NOMO-1 (cell line): Measurements from ENCODE around the gene HPDL.
"Not testable (repeated sequence)": the region's sequence is repeated elsewhere in the genome, so short reads cannot be mapped to it uniquely, and the experiment has no call there.

ENCODE experiments used
- DNase-seq, 2 experiments: peaks; one replicate each; lab custom pipeline; 2025; ENCODE audit not compliant: unreplicated experiment in 2 of 2; lab: John Stamatoyannopoulos, UW

The HPDL gene

DNA sequence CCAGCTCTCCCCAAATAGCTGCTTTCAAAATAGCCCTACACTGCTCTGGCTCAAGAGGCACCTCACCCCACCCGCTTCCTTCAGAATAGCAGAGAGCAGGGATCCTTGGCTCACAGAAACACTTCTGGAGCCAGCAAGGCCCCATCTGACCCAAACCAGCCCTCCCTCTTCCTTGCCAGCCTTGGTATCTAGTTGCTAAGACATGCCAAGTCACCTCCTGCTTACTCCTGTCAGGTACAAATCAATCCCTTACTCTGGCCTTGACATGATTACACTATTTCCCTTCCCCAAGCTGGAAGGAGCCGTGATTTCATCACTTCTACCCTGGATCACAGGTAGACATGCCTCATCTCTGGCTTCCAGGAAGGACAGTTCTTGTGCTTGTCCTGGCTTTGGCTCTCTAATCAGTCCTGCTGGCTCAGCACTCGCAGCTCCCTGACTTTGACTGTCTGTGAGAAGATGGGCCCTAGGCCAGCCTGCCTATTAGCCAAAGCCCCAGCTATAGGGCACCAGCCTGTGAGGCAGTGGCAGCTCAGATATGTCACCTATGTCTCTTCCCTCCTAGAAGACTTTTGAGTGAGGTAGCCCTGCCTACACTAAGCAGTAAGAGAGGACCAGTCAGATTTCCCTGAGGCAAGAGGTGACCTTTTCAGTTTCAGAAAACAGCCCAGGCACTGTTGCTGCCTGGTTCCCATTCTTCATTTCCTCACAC, 22.4 kb downstream of the HPDL start:
- DNase-seq: no peak

DNA sequence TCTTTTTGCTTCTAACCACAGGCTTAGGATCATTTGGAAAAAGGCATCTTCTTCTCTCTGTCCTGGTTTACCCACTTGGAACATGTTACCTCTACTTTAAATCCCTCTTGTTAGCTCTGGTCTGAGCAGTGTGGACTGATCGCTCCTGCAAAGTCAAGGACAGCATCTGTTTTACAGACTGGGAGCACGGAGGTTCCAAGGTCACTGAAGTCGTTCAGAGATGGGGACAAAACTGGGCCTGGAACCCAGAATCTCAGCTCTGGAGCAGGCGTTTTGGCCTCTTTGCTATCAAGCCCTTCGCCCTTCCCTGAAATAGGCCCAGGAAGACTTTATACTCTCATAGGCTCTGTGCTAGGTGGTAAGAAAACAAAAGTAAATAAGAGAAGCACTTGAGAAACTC, 24.8 kb downstream of the HPDL start:
- no peak for DNase-seq

DNA sequence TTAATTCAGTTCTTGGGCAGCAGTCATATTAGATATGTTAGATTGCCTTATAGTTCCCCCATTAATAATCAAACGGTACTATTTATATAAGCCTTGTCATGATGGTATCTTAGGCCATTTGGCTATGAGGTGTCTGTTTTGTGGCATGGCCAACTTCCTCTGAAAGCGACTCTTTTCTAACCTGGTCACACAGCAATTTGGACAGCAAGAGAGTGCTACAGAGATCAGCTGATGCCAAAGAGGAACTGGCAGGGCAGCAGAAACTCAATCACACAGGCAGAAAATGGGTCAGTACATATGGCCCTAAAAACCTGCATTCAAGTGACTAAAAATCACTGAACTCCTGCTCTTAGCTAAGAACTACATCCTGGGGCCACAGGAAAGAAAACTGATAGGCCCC, 27.0 kb downstream of the HPDL start:
- no peak for DNase-seq

- DNase-seq: no peak
Observed at GRCh38 chr1:45354838-45355237, 28.1 kb downstream of the HPDL start.

- no peak for DNase-seq
Observed at GRCh38 chr1:45355683-45356082, 29.0 kb downstream of the HPDL start.

DNA sequence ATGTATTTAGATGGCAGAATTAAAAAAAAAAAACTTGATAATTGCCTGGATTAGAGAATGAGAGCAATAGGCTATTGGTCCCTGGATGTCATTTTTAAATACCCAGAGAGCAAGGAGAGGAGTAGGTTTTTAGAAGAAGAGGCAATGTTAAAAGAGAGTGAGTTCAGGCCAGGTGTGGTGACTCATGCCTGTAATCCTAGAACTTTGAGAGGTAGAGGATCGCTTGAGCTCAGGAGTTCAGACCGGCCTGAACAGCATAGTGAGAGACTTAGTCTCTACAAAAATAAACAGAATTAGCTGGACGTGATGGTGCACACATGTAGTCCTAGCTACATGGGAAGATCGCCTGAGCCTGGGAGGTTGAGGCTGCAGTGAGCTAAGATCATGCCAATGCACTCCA, 29.5 kb downstream of the HPDL start:
- DNase-seq: no peak

DNA sequence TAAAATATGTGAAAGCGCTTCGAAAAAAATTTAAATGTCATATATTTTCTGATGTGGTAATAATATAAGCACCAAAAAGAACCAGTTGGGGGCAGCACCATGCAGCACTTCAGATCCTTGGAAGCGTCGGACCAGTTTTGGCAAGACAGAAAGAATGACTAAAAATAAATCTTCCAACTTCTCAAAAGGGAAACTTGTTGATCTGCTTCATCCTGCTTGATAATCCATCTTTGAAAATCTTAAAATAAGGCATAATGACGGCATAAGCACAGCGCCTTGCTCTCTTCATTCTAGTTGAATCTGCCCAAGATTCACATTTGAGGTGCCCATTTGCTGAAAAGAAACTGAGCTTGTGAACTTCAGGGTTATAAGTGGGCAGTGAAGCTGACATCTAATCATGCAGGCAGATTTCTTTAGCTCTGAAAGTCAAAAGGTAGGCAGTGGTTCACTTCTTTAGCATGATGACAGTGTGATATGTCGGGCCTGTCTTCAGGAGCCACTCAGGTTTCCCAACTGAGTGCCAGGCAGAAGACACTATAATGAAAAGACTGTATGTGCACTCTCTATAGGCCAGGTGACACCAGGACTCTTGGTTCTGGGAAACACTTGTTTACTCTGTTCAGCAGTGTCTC, 33.3 kb downstream of the HPDL start:
- DNase-seq: peak; percentile 63 to 75

GRCh38 chr1:45360981-45361380, 34.3 kb downstream of the HPDL start:
- DNase-seq: not testable (repeated sequence)

- no peak for DNase-seq
Observed at GRCh38 chr1:45364294-45364693, 37.6 kb downstream of the HPDL start.

DNA sequence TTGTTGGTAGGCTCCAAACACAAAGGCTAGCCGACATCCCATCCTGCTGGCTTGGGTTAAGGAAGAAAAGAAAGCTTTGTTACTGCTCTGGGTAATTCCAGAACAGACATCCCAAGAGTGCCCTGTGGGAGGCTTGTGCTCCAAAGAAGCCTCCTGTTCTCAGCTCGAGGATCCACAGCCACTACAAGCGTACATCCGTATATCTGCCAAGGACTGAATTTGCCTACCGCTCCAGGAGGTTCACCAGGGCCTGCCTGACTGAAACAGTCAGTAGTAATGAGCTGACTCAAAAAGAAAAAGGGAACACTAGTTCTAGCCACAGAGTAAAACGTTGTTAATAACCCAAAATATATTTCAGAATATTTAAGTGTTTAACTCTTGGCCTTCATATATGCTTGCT, 38.4 kb downstream of the HPDL start:
- DNase-seq: no peak

- no peak for DNase-seq
Observed at GRCh38 chr1:45370575-45370974, 43.9 kb downstream of the HPDL start.

GRCh38 chr1:45373573-45373972, 46.9 kb downstream of the HPDL start:
- DNase-seq: no peak

- DNase-seq: no peak
Observed at GRCh38 chr1:45375104-45376090, 48.7 kb downstream of the HPDL start.

DNA sequence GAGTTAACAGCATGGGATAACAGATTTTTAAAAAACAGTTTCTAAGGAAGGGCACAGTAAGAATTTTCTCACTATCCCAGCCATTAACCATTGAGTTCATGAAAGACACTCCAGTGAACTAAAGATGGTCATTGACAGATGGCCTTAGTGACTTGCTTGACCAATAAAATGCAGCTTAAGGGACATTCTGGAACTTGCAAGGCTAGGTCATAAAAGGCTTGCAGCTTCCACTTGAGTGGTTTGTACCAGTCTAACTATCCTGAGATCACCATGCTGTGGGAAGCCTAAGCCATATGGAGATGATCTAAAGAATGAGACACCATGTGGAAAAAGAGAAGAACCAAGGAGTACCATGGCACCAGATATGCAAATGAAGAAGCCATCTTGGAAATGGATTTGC, 51.5 kb downstream of the HPDL start:
- DNase-seq: no peak
